HG03460 (cell line): Measurements from ENCODE around the gene DNAI7.

ENCODE experiments used
- ATAC-seq: cut with Tn5 transposase; IDR thresholded peaks from one replicate; pipeline ENCODE4 v1.9.1; 2021; ENCODE audit not compliant: unreplicated experiment

Gene DNAI7

GRCh38 chr12:25102402-25102801 lies 92.6 kb downstream of the DNAI7 start:
- no peak for ATAC-seq

GRCh38 chr12:25101092-25101445 lies 93.9 kb downstream of the DNAI7 start:
- ATAC-seq, result no peak

GRCh38 chr12:25100194-25101091 lies 94.5 kb downstream of the DNAI7 start:
- ATAC-seq, result no peak

GRCh38 chr12:25099010-25099409 lies 96.0 kb downstream of the DNAI7 start:
- no peak for ATAC-seq

GRCh38 chr12:25089738-25090137 lies 105.2 kb downstream of the DNAI7 start:
- ATAC-seq, result no peak

- ATAC-seq, result no peak
These were observed 107.4 kb downstream of the DNAI7 start for GRCh38 chr12:25087596-25087995.

GRCh38 chr12:25084816-25085215 lies 110.1 kb downstream of the DNAI7 start:
- ATAC-seq, result no peak

- ATAC-seq, result no peak
These were observed 111.7 kb downstream of the DNAI7 start for GRCh38 chr12:25083211-25083610.

GRCh38 chr12:25082628-25083027 lies 112.3 kb downstream of the DNAI7 start:
- ATAC-seq, result no peak

GRCh38 chr12:25079393-25079792 lies 115.6 kb downstream of the DNAI7 start:
- no peak for ATAC-seq

GRCh38 chr12:25074954-25075353 lies 120.0 kb downstream of the DNAI7 start:
- peak; percentile 62 for ATAC-seq

GRCh38 chr12:25074113-25074512 lies 120.8 kb downstream of the DNAI7 start:
- ATAC-seq, result no peak

GRCh38 chr12:25072906-25073650 lies 121.9 kb downstream of the DNAI7 start:
- no peak for ATAC-seq

- ATAC-seq, result no peak
These were observed 123.6 kb downstream of the DNAI7 start for GRCh38 chr12:25071366-25071765.

- ATAC-seq, result no peak
These were observed 125.7 kb downstream of the DNAI7 start for GRCh38 chr12:25069224-25069623.

GRCh38 chr12:25065035-25065434 lies 129.9 kb downstream of the DNAI7 start:
- ATAC-seq, result no peak

GRCh38 chr12:25063873-25064628 lies 130.9 kb downstream of the DNAI7 start:
- no peak for ATAC-seq

- ATAC-seq, result peak; percentile 55
These were observed 136.3 kb downstream of the DNAI7 start for GRCh38 chr12:25058658-25059058.
